ENCODE data around the gene FCSK.
"Not testable (repeated sequence)": the region's sequence is repeated elsewhere in the genome, so short reads cannot be mapped to it uniquely, and the experiment has no call there.

FCSK gene

GRCh38 chr16:70454222-70455034 lies at the start of gene FCSK:
Gene FCSK, plus strand, starts transcription at chr16:70454595. Its CDS starts 8,596 bp downstream, at chr16:70463191.
- peak; percentile 59 for DNase-seq (ENCODE audit: low spot score)

DNA sequence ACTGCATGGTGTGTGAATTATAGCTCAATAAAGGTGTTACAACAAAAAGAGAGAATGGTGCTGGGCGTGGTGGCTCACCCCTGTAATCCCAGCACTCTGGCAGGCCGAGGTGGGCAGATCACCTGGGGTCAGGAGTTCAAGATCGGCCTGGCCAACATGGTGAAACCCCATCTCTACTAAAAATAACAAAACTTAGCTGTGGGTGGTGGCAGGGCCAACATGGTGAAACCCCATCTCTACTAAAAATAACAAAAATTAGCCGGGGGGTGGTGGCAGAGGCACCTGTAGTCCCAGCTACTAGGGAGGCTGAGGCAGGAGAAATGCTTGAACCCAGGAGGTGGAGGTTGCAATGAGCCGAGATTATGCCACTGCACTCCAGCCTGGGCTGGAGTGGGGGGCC lies 48.3 kb upstream of the FCSK start:
- DNase-seq (ENCODE audit: low spot score): not testable (repeated sequence)

DNA sequence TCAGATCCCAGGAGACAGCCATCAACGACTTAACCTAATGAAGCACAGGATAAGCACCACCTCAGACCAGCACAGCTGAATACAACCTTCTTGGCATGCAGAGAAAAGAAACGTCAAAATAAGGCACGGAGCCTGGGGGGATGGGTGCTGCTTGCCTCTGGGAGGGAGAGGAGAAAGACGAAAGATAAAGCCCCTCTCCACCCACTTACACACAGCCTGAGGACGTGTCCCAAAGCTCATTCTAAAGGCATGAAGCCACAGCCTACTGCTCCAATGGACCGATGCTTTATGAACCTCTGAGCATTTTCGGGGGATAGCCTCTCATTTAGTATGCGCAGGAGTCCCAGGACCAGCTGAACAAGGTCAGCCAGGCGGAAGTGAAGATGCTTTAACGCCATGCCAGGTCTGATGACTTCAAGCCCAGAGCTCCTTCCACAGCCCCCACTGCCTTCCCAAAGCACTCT lies 46.6 kb upstream of the FCSK start:
- DNase-seq (ENCODE audit: low spot score): no peak

GRCh38 chr16:70410734-70411133 lies 43.7 kb upstream of the FCSK start:
- no peak for DNase-seq (ENCODE audit: low spot score)

- DNase-seq (ENCODE audit: low spot score): no peak
These were observed 42.0 kb upstream of the FCSK start for GRCh38 chr16:70412385-70412784.

DNA sequence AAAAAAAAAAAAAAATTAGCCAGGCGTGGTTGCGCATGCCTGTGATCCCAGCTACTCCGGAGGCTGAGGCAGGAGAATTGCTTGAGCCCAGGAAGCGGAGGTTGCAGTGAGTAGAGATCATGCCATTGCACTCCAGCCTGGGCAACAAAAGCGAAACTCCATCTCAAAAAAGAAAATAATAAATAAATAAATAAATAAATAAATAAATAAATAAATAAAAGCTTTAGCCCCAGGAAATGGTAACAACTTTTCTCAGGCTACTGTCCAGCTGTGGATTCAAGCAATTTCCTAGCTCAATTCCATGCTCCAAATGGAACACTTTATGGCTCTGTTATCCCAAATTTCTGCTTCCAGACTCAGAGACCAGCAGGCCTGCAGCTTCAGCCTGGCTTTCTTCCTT lies 40.8 kb upstream of the FCSK start:
- not testable (repeated sequence) for DNase-seq (ENCODE audit: low spot score)

- DNase-seq (ENCODE audit: low spot score): no peak
These were observed 37.4 kb upstream of the FCSK start for GRCh38 chr16:70416748-70417616.

GRCh38 chr16:70417661-70418060 lies 36.7 kb upstream of the FCSK start:
- no peak for DNase-seq (ENCODE audit: low spot score)

- DNase-seq (ENCODE audit: low spot score): no peak
These were observed 36.0 kb upstream of the FCSK start for GRCh38 chr16:70418274-70418992.

DNA sequence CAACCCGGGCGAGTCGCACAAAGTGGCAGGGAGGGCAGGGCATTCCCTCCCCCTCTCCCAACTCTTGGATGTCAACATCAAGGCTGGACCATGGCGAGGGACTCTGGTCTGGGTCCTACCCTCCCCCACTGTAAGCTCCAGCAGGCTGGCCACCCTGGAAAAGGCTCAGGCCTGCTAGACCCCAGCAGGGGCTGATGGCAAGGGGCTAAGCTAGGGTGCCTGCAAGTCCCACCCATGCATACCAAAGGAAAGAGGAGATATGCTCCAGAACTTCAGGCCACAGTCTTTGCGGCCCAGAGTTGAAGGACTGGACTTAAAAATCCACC lies 35.4 kb upstream of the FCSK start:
- DNase-seq (ENCODE audit: low spot score): no peak

DNA sequence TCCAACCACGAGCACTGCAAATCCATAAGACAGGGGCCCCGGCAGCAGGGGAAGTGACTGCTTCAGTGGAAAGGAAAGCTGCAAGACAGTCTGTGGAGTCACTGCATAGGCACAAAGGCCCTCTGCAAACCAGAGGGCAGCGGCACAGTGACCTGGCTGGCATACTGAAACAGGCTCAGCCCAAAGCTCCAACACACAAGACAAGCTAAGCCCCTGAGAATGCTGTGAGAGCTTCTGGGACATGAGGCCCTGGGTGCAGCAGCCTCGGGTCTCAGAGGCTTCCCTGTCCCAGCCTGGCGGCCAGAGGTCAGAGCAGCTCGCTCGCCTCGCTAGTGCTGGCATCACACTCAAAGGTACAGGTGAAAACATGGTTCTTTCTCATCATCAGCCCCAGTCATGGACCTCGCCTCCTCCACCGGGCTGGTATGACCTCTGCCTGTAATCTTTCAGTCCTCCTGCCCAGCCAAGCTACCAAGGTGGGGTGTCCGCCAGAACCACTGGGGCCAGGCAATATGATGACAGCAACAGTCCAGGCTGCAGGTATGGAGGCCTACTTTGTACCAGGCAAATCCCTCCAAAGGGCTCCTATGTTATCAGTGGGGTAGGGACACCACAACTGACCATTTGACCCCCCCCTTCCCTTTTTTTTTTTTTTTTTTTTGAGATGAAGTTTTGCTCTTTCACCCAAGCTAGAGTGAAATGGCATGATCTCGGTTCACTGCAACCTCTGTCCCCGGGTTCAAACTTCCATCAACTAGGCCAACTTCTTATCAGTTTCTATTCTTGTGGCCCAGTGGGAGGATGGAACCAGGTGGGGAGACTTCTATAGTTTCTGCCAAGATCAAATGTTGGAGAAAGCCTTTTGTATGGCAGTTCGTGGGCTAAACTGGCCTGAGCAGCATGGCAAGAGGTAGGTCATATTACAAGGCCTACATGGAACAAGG lies 34.7 kb upstream of the FCSK start:
- no peak for DNase-seq (ENCODE audit: low spot score)

DNA sequence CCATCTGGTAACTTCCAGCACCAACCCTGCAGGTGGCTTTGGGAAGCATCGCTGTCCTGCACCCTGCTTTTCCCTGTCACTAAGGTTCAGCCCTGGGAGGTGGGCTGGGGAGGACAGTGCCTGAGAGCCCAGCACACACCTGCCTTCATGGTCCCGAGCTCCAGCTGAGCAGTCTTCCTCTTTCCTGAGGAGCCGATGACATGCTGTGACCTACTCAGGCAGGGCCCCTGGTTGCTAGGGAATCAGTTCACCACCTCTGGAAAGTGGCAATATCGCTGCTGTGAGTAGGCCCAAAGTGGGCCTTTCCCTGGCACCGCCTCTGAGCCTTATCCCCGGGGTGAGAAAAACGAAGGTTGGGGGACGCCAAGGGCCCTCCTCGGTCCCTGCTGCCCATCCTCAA lies 33.4 kb upstream of the FCSK start:
- DNase-seq (ENCODE audit: low spot score): no peak

GRCh38 chr16:70421473-70422311 lies 32.7 kb upstream of the FCSK start:
- DNase-seq (ENCODE audit: low spot score): no peak

DNA sequence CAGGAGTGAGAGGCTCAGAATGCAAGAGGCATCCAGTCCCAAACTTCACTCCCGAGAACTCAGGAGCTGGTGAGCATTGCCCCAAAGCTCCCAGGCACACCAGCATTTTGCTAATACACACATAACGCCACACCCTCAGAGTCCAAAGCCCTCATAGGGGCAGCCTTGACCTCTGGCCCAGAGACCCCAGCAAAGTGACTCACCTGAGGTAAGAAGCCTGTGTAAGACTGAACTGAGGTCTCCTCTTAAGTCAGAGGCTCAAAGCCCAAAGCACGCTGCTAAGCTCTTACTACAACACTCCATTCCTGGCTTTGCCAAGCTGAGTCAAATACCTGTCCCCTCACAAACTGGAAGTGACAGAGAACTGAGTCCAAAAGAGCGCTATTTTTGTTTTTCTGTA lies 31.9 kb upstream of the FCSK start:
- DNase-seq (ENCODE audit: low spot score): no peak

GRCh38 chr16:70427786-70428177 lies 26.6 kb upstream of the FCSK start:
- no peak for DNase-seq (ENCODE audit: low spot score)

DNA sequence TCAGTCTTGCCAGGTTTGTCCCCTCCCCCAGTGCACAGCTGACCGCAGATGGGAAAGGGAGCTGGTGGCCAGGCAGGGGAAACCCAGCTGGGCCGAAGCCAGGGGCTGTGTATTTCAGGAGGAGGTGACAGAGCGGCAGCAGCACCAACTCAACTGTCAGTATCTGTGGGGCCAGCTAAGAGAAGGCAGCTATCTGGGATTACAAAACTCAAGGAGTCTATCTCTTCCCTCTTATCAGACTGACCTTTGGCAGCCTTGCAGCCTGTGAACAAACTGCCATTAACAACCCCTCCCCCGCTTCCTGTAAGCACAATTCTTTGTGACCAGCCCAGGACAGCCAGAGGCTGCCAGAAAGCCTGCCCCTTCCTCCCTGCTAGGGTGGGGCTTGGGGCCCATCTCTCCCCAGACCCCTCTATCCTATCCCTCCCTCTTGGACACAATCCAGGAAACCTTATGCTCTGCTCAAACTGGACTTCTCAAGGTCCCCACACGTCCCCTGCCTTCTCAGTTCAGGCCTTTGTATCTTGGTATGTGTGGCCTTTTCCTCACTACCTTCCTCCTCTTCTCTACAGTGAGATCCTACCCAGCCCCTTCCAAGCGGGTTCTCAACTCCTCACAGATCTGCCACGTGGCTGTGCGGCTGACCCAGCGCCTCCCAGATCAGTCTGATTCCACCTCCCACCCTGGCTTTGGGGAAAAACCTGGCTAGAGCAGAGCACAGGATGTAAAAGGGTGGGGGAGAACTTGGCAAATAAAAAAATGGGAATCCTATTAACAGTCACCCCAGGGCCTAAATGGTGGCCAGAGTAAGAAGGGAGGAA lies 26.0 kb upstream of the FCSK start:
- peak; percentile 73 for DNase-seq (ENCODE audit: low spot score)

DNA sequence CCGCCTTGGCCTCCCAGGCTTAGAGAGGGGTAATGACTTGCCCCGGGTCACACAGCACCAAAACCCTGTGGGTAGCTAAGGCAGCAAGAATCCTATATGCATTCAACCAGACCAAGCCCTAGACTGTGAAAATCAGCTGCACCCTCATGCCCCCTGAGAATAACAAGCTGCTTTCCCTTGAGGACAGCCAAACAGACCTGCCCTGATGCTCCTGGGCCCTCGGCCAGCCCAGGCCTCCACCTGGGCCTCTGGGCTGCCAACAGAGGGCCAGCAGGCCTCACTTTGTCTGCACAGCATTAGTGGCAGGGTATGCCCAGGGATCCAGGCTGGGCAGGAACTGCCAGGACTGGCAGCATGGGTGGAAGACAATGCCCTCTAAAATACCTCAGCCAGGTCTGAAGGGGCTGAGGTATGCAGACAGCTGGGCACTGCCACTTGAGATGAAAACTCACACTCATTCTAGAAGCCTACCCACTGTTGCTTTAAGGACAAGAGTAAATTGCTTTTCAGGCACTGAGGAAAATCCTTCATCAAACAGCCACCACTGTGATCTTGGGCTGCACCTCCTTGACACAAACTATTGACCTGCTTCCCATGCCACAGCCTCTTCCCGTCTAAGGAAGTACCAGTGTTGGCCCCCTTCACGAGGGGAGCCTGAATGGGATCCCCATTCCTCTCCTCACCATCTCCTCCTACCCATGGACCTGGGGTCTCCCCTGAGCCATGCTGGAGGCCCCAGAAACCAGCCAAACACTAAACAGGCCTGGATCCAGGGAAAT lies 24.3 kb upstream of the FCSK start:
- no peak for DNase-seq (ENCODE audit: low spot score)

- peak; percentile 40 for DNase-seq (ENCODE audit: low spot score)
These were observed 23.5 kb upstream of the FCSK start for GRCh38 chr16:70430667-70431536.

Data from activated CD4-positive, alpha-beta T cell treated with anti-CD3 and anti-CD28 coated beads, Interleukin-2, Interleukin-4, amounts not matched to agents 100 ng/mL and 50 ng/mL, durations not matched to agents 16 hours and 8 hours (primary cell).